Measurements from ENCODE around the gene ATP2B2. TPM values are rescaled to one million over a fixed set of nuclear protein-coding genes. Genes with fewer than 3 reads are reported as not detected.
A peak's percentile ranks its signal among the peaks of the same experiment; 100 is the strongest.

ATP2B2 gene
- total RNA-seq, 1 donor from 2014 or later, result not detected

DNA sequence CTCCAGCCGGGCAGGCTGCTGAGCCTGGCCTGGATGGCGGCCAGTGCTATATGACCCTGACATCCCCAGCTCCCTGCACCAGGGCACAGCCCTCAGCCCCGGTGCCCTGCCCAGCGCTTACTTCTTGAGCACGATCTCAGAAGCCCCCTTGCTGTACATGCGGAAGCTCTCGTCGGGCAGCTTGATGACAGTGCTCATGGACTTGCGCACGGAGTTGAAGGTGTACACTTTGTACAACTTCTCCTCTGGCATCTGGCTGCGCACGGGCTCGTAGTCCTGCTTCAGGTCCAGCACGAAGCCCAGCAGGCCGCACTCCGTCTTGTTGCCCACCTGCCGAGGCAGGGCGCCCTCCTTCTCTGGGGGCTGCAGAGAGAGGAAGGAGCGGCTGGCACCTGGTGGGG, 145.6 kb downstream of the ATP2B2 start:
- no peaks in the 10 kb centered on the region for H3K4me1 ChIP-seq

DNA sequence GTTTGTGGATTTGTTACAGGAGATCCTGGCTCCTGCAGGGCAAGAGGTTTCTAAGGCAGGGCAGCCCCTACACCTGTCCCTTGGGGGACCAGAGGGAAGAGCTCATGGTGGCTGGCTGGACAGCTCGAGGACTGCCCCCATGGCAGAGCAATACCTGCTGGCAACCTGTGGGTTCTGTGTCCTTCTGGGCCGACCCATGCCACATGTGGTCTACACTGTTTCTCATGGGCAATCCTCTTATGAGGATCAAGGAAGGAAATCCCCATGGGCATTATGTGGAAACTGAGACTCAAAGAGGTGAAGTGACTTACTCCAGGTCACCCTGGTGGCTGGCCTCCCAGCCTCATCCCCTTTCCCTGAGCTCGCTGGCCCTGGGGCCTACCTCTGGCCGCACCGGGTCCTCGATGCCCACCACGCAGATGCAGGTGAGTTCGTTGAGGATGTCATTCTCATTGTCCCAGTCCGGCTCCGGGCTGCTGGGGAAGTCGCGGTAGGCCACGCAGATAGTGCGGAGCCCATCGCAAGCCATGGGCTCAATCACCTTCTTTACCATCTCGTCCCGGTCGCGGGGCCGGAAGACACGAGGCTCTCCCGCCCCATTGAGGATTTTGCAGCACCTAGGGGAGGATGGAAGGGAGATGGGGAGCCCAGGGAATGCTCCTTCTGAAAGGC, 146.9 kb downstream of the ATP2B2 start:
- no peaks in the 10 kb centered on the region for H3K4me1 ChIP-seq
- H4K20me1 ChIP-seq (ENCODE audit: low read depth), result no peaks in the 10 kb centered on the region
- no peak overlapping the region for H3K9ac ChIP-seq
- no peak overlapping the region for H2AFZ ChIP-seq (replicated peaks)
- no peaks in the 10 kb centered on the region for H3K9me3 Mint-ChIP-seq
- H3K27ac ChIP-seq, result no peak overlapping the region
- H3K36me3 Mint-ChIP-seq, result no peaks in the 10 kb centered on the region
- H3K27ac Mint-ChIP-seq, result no peak overlapping the region
- H3K4me3 Mint-ChIP-seq, result no peak overlapping the region
- no peak overlapping the region for H3K4me3 ChIP-seq
- no peak overlapping the region for H3K4me2 ChIP-seq
- H3K79me2 ChIP-seq (ENCODE audit: low read depth), result no peaks in the 10 kb centered on the region
- H3K4me1 Mint-ChIP-seq, result no peaks in the 10 kb centered on the region
- no peak for DNase-seq (ENCODE audit: low spot score)
- peaks cover 7% of the 10 kb centered on the region for H3K27me3 Mint-ChIP-seq (ENCODE audit: insufficient read depth, low read depth)
- H3F3A ChIP-seq (ENCODE audit: low read depth), result no peaks in the 10 kb centered on the region
- H3K27me3 ChIP-seq, result no peaks in the 10 kb centered on the region
- no peaks in the 10 kb centered on the region for H3K36me3 ChIP-seq
- TF ChIP-seq, protein P1, sequence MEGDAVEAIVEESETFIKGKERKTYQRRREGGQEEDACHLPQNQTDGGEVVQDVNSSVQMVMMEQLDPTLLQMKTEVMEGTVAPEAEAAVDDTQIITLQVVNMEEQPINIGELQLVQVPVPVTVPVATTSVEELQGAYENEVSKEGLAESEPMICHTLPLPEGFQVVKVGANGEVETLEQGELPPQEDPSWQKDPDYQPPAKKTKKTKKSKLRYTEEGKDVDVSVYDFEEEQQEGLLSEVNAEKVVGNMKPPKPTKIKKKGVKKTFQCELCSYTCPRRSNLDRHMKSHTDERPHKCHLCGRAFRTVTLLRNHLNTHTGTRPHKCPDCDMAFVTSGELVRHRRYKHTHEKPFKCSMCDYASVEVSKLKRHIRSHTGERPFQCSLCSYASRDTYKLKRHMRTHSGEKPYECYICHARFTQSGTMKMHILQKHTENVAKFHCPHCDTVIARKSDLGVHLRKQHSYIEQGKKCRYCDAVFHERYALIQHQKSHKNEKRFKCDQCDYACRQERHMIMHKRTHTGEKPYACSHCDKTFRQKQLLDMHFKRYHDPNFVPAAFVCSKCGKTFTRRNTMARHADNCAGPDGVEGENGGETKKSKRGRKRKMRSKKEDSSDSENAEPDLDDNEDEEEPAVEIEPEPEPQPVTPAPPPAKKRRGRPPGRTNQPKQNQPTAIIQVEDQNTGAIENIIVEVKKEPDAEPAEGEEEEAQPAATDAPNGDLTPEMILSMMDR (IDR thresholded peaks at IDR 0.05), result no peak
- TF ChIP-seq EZH2 (IDR thresholded peaks at IDR 0.05) (no peak), EZH2phosphoT487 (IDR thresholded peaks at IDR 0.05) (no peak)
- H3K9me3 ChIP-seq (ENCODE audit: low read depth), result no peaks in the 10 kb centered on the region

More for the DNA sequence above, 145.6 kb downstream of the ATP2B2 start:
- no peaks in the 10 kb centered on the region for H3F3A ChIP-seq (ENCODE audit: low read depth)
- no peaks in the 10 kb centered on the region for H3K36me3 ChIP-seq
- no peak overlapping the region for H3K4me3 ChIP-seq
- H3K79me2 ChIP-seq (ENCODE audit: low read depth), result no peaks in the 10 kb centered on the region
- H3K9ac ChIP-seq, result no peak overlapping the region
- H2AFZ ChIP-seq (replicated peaks), result no peak overlapping the region
- H3K4me1 Mint-ChIP-seq, result no peaks in the 10 kb centered on the region
- no peak overlapping the region for H3K4me3 Mint-ChIP-seq
- H3K9me3 Mint-ChIP-seq, result no peaks in the 10 kb centered on the region
- no peaks in the 10 kb centered on the region for H3K27me3 ChIP-seq
- no peak overlapping the region for H3K27ac Mint-ChIP-seq
- no peak for DNase-seq (ENCODE audit: low spot score)
- no peak overlapping the region for H3K27ac ChIP-seq
- no peaks in the 10 kb centered on the region for H3K36me3 Mint-ChIP-seq
- TF ChIP-seq EZH2phosphoT487 (IDR thresholded peaks at IDR 0.05) (no peak), EZH2 (IDR thresholded peaks at IDR 0.05) (no peak)
- TF ChIP-seq, protein P1 (IDR thresholded peaks at IDR 0.05), result no peak
- no peaks in the 10 kb centered on the region for H3K9me3 ChIP-seq (ENCODE audit: low read depth)
- no peak overlapping the region for H3K4me2 ChIP-seq
- no peaks in the 10 kb centered on the region for H4K20me1 ChIP-seq (ENCODE audit: low read depth)
- peaks cover 7% of the 10 kb centered on the region for H3K27me3 Mint-ChIP-seq (ENCODE audit: insufficient read depth, low read depth)

DNA sequence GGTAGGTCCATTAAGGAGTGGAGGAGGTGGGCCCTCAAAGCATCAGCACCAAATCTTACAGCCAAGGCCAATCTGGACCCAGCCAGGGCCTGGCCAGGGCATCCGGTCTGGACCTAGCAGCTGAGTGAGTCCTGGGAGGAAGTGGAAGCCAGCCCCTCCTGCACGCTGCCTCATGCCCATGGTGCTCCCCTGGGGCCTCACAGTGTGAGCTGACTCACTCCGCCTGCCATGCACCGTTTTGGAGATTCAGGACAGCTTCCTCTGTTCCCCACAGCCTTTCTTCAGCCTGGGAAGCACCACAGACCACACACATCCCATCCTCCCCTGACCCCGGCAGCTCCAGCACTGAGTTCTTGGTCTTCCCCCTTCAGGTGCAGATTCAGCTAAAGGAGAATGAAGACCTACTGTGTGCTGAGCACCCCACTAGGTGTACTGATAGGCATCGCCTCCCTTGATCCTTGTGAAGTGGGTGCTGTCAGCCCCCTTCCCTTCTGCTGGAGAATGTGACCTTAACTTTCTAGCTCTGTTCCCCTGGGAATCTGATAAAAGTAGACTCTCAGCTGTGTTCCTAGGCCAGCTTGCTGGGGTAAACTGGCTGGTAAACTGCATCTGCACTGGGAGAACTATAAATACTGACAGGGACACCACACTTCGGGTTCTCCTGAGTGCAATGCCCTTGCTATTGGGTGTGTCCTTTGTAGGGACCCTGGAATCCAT, 147.6 kb downstream of the ATP2B2 start:
- no peak overlapping the region for H3K27ac ChIP-seq
- no peak overlapping the region for H2AFZ ChIP-seq (replicated peaks)
- Mint-ChIP-seq H3K27ac (peak overlapping the region; percentile 42), H3K27me3 (ENCODE audit: insufficient read depth, low read depth) (peaks cover 14% of the 10 kb centered on the region), H3K4me3 (no peak overlapping the region), H3K9me3 (no peaks in the 10 kb centered on the region), H3K4me1 (peaks cover 7% of the 10 kb centered on the region), H3K36me3 (no peaks in the 10 kb centered on the region)
- H3K36me3 ChIP-seq, result no peaks in the 10 kb centered on the region
- no peaks in the 10 kb centered on the region for H3K79me2 ChIP-seq (ENCODE audit: low read depth)
- TF ChIP-seq EZH2phosphoT487 (IDR thresholded peaks at IDR 0.05) (no peak), EZH2 (IDR thresholded peaks at IDR 0.05) (no peak)
- TF ChIP-seq, protein P1 (IDR thresholded peaks at IDR 0.05), result no peak
- H4K20me1 ChIP-seq (ENCODE audit: low read depth), result no peaks in the 10 kb centered on the region
- no peaks in the 10 kb centered on the region for H3F3A ChIP-seq (ENCODE audit: low read depth)
- DNase-seq (ENCODE audit: low spot score), result no peak
- H3K4me1 ChIP-seq, result no peaks in the 10 kb centered on the region
- H3K4me3 ChIP-seq, result no peak overlapping the region
- no peaks in the 10 kb centered on the region for H3K9me3 ChIP-seq (ENCODE audit: low read depth)
- no peak overlapping the region for H3K4me2 ChIP-seq
- no peak overlapping the region for H3K9ac ChIP-seq
- H3K27me3 ChIP-seq, result no peaks in the 10 kb centered on the region
